A549 (cell line): Measurements from ENCODE around the gene MYO18B. TPM values are rescaled to one million over a fixed set of nuclear protein-coding genes. Genes with fewer than 3 reads are reported as not detected.

ENCODE experiments used
- ATAC-seq, 2 experiments: fragments of 200-7000 bp in 1 of 2; fragments of >200 bp in 1 of 2; cut with Nextera tagmentation in 1 of 2; cut with Tn5 transposase in 1 of 2; 3 replicates each; pipeline versions ENCODE4 v1.8.0 to v1.9.1; 2018 to 2020; ENCODE audit warnings: mild to moderate bottlenecking in 1 of 2, moderate library complexity in 1 of 2
- CTCF ChIA-PET: fragments of 300-600 bp; sonication (Branson Sonifier 250); formaldehyde crosslinking; extraction: SDS; loops from one replicate; lab custom pipeline; 2021; ENCODE audit warnings: antibody characterized with exemption, inconsistent platforms; lab: Yijun Ruan, JAX
- POLR2A ChIA-PET: fragments of 350-600 bp; formaldehyde crosslinking; extraction: SDS; loops from one replicate; lab custom pipeline; 2021; ENCODE audit warnings: antibody characterized with exemption, inconsistent platforms; lab: Yijun Ruan, JAX
- DNase-seq, 2 experiments: peaks; one replicate each; pipeline versions ENCODE4 v3.0.0 to v3.0.0-alpha.2; 2011 to 2016; ENCODE audit warnings: low read depth in 1 of 2, low spot score in 1 of 2
- FAIRE-seq: peaks from 2 replicates; lab custom pipeline; 2011; peaks lifted over from hg19 to GRCh38; lab: Jason Lieb, UNC
- H3K27ac ChIP-seq, 2 experiments: fragments of >200 bp; sonication (Bioruptor Twin); formaldehyde crosslinking; 3 replicates each; pipeline ENCODE4 v1.5.1; 2016 to 2017
- H3K4me1 ChIP-seq: fragments of >200 bp; sonication (Bioruptor Twin); formaldehyde crosslinking; 3 replicates; pipeline ENCODE4 v1.6.1; 2016
- H3K4me2 ChIP-seq: fragments of >200 bp; sonication (Bioruptor Twin); formaldehyde crosslinking; 3 replicates; pipeline ENCODE4 v1.6.1; 2016
- H3K4me3 ChIP-seq: fragments of >200 bp; sonication (Bioruptor Twin); formaldehyde crosslinking; 3 replicates; pipeline ENCODE4 v1.5.1; 2016
- H3K9me3 ChIP-seq: fragments of >200 bp; sonication (Bioruptor Twin); formaldehyde crosslinking; 3 replicates; pipeline ENCODE4 v1.6.1; 2016
- CBX2 ChIP-seq: fragments of 200-600 bp; sonication (generic); IDR thresholded peaks from 2 replicates; pipeline ENCODE4 v1.6.1; 2016; ENCODE audit warnings: low read depth, mild to moderate bottlenecking, borderline replicate concordance
- CEBPB ChIP-seq, 2 experiments: fragments of >200 bp in 1 of 2; sonication (Bioruptor Twin) in 1 of 2; formaldehyde crosslinking in 1 of 2; IDR thresholded peaks; 2 replicates each; pipeline ENCODE4 v1.6.1; 2012 to 2016
- CHD4 ChIP-seq: fragments of 200-600 bp; sonication (generic); IDR thresholded peaks from 2 replicates; pipeline ENCODE4 v1.6.1; 2016; ENCODE audit warnings: antibody characterized with exemption, mild to moderate bottlenecking, borderline replicate concordance
- EP300 ChIP-seq, 2 experiments: fragments of >200 bp; sonication (Bioruptor Twin); formaldehyde crosslinking; IDR thresholded peaks; 2 replicates in 1 of 2; 3 replicates in 1 of 2; pipeline ENCODE4 v1.6.1; 2016 to 2017
- FOSB ChIP-seq: fragments of 250-450 bp; sonication (Bioruptor Pico); IDR thresholded peaks from 2 replicates; pipeline ENCODE4 v1.5.0; 2020; ENCODE audit warnings: mild to moderate bottlenecking, moderate library complexity
- FOXS1 ChIP-seq: fragments of 250-450 bp; sonication (Bioruptor Pico); IDR thresholded peaks from 2 replicates; pipeline ENCODE4 v1.5.0; 2020; ENCODE audit warnings: mild to moderate bottlenecking, moderate library complexity
- GATA3 ChIP-seq: IDR thresholded peaks from 2 replicates; pipeline ENCODE4 v1.6.1; 2012; ENCODE audit warnings: borderline replicate concordance
- HOXA7 ChIP-seq: fragments of 250-450 bp; sonication (Bioruptor Pico); IDR thresholded peaks from 2 replicates; pipeline ENCODE4 v1.5.0; 2020; ENCODE audit warnings: mild to moderate bottlenecking, moderate library complexity
- HOXB13 ChIP-seq: fragments of 250-450 bp; sonication (Bioruptor Pico); IDR thresholded peaks from 2 replicates; pipeline ENCODE4 v1.5.0; 2020; ENCODE audit warnings: low read depth, mild to moderate bottlenecking, moderate library complexity
- KDM5A ChIP-seq: fragments of 200-600 bp; sonication (generic); IDR thresholded peaks from 2 replicates; pipeline ENCODE4 v1.6.1; 2016; ENCODE audit warnings: antibody characterized with exemption, mild to moderate bottlenecking
- MYC ChIP-seq: IDR thresholded peaks from 2 replicates; pipeline ENCODE4 v1.6.1; 2012; ENCODE audit warnings: mild to moderate bottlenecking, inconsistent platforms, low read length, improper control_type of control experiment, borderline replicate concordance
- PBX3 ChIP-seq: IDR thresholded peaks from 2 replicates; pipeline ENCODE4 v1.6.1; 2012
- PHF8 ChIP-seq: fragments of 200-600 bp; sonication (generic); IDR thresholded peaks from 2 replicates; pipeline ENCODE4 v1.6.1; 2016; ENCODE audit warnings: low read depth, mild to moderate bottlenecking, antibody characterized with exemption, moderate library complexity, borderline replicate concordance
- RAD21 ChIP-seq, 2 experiments: fragments of >200 bp in 1 of 2; sonication (Bioruptor Twin) in 1 of 2; formaldehyde crosslinking in 1 of 2; IDR thresholded peaks in 1 of 2; conservative IDR thresholded peaks in 1 of 2; 2 replicates in 1 of 2; 3 replicates in 1 of 2; pipeline ENCODE4 v1.6.1; 2012 to 2018; ENCODE audit warnings: inconsistent platforms in 1 of 2
- RARB ChIP-seq: fragments of 250-450 bp; sonication (Bioruptor Pico); IDR thresholded peaks from 2 replicates; pipeline ENCODE4 v1.8.0; 2021; ENCODE audit warnings: mild to moderate bottlenecking, moderate library complexity
- REST ChIP-seq: fragments of 200-600 bp; sonication (generic); IDR thresholded peaks from 2 replicates; pipeline ENCODE4 v1.6.1; 2016; ENCODE audit warnings: antibody characterized with exemption, mild to moderate bottlenecking, moderate library complexity
- RFX5 ChIP-seq: fragments of 450-650 bp; IDR thresholded peaks from 2 replicates; pipeline ENCODE4 v1.7.1; 2014; ENCODE audit warnings: antibody characterized with exemption, mild to moderate bottlenecking, moderate library complexity
- RNF2 ChIP-seq: fragments of 200-600 bp; sonication (generic); IDR thresholded peaks from 2 replicates; pipeline ENCODE4 v1.6.1; 2016; ENCODE audit warnings: low read depth, mild to moderate bottlenecking, antibody characterized with exemption, moderate library complexity, borderline replicate concordance
- SMC3 ChIP-seq: fragments of >200 bp; sonication (Bioruptor Twin); formaldehyde crosslinking; IDR thresholded peaks from 3 replicates; pipeline ENCODE4 v1.6.1; 2018; ENCODE audit warnings: inconsistent platforms
- ZC3H11A ChIP-seq: fragments of 450-650 bp; IDR thresholded peaks from 2 replicates; pipeline ENCODE4 v1.6.1; 2014; ENCODE audit warnings: antibody characterized with exemption, mild to moderate bottlenecking
- WGBS: methylation state at CpG from one replicate; pipeline ENCODE4 v1.1.6; 2017; ENCODE audit errors: missing lambda C conversion rate; 5-methylcytosine and 5-hydroxymethylcytosine counted together
- polyA plus RNA-seq, 4 experiments: library from polyadenylated mRNA; depleted of rRNA in 3 of 4; stranded (reverse); fragments of >200 nt; fragmentation: RNase III in 1 of 4; extraction: RNeasy Plus Mini Kit Qiagen cat#74134 plus additional on column Dnase treatment in 1 of 4; gene quantifications; 2 replicates in 3 of 4; 3 replicates in 1 of 4; pipeline ENCODE4 v1.2.3, GENCODE V29; 2011 to 2017

MYO18B gene
- polyA plus RNA-seq, 2 of the 4 experiments (the other 2 are of a cell fraction), result 0.01 TPM

- POLR2A ChIA-PET, result no interaction called here
- CTCF ChIA-PET, result no interaction called here
- no peak for TF ChIP-seq REST
- no peak for TF ChIP-seq GATA3
- TF ChIP-seq RFX5, result no peak
- FAIRE-seq, result no peak
- Histone ChIP-seq H3K9me3 (no peaks in the 10 kb centered on the region), H3K4me1 (no peaks in the 10 kb centered on the region), H3K4me3 (no peak overlapping the region), H3K27ac (no peak overlapping the region), H3K4me2 (no peak overlapping the region)
- 29% methylated on average over 6 of the region's 6 CpGs for WGBS
- no peak for DNase-seq
- no peak for ATAC-seq
These were observed 127.8 kb downstream of the MYO18B start for GRCh38 chr22:25869771-25870170.

- POLR2A ChIA-PET, result no interaction called here
- no peaks in the 10 kb centered on the region for H3K4me1 ChIP-seq
- H3K27ac ChIP-seq, result no peak overlapping the region
- H3K4me3 ChIP-seq, result no peak overlapping the region
- DNase-seq (no peak), FAIRE-seq (no peak), ATAC-seq (no peak)
- H3K4me2 ChIP-seq, result no peak overlapping the region
- CTCF ChIA-PET, result interaction anchor here (0.6 to 1.4 kb wide), 2 partner anchors 288 to 298 kb away, joined by 3 to 4 read pairs; no protein-coding TSS in a partner anchor
- TF ChIP-seq FOSB (CRISPR knock-in tag) (no peak), EP300 (IDR thresholded peaks at IDR 0.05) (no peak), HOXB13 (CRISPR knock-in tag) (no peak), PHF8 (no peak), RNF2 (no peak), REST (no peak), CHD4 (no peak), RARB (CRISPR knock-in tag) (no peak), ZC3H11A (no peak), CEBPB (IDR thresholded peaks at IDR 0.05) (no peak), PBX3 (no peak), SMC3 (no peak), HOXA7 (no peak), FOXS1 (CRISPR knock-in tag) (no peak), RAD21 (conservative IDR thresholded peaks at IDR 0.05 in 1 of 2, IDR thresholded peaks at IDR 0.05 in 1 of 2) (no peak), CBX2 (no peak), KDM5A (no peak), RFX5 (no peak), MYC (no peak)
- H3K9me3 ChIP-seq, result no peaks in the 10 kb centered on the region
- WGBS, result 32% methylated on average over 9 of the region's 11 CpGs
These were observed 132.3 kb downstream of the MYO18B start for GRCh38 chr22:25874327-25874726.
